HG02981 (cell line): ENCODE results near the gene IL11RA.
A peak's percentile ranks its signal among the peaks of the same experiment; 100 is the strongest.

Source experiments
- ATAC-seq: cut with Tn5 transposase; IDR thresholded peaks from one replicate; pipeline ENCODE4 v1.9.1; 2021; ENCODE audit warnings: mild to moderate bottlenecking, moderate library complexity; ENCODE audit not compliant: unreplicated experiment

Gene IL11RA

DNA sequence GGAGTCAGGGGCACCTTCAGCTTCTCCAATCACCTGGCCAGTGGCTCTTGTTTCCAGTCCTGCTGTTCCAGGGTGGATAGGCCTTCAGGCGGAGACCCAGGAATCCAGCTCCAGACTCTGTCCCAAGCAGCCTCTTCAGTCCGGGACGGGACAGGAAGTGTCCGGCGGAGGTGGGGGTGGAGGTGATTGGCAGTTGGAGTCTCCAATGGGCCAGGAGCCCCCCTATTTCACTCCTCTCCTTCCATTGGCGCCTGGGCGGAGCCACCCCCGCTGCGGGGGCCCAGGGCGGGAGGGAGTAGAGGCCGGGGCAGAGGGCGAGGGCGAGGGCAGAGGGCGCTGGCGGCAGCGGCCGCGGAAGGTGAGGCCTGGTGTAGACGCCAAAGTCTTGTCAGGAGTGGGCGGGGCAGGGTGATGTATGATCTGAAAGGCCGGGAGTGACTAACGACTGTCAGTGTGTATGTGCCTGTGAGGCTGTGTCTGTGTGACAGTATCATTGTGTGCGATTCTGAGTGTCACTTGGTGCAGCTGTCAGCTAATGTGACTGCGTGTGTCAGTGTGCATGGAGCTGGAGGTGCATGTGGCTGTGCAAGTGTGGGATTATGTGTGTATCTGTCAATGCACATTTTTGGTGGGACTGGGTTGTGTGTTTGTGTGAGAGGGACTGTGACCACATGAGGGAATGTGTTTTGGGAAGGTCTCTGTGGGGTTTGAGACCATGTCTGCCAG lies at the start of gene IL11RA:
Gene IL11RA (plus strand): TSS at position 310 of the 726 bp plus-strand sequence. CDS start 3,033 bp downstream, outside the sequence.
- ATAC-seq: no peak

DNA sequence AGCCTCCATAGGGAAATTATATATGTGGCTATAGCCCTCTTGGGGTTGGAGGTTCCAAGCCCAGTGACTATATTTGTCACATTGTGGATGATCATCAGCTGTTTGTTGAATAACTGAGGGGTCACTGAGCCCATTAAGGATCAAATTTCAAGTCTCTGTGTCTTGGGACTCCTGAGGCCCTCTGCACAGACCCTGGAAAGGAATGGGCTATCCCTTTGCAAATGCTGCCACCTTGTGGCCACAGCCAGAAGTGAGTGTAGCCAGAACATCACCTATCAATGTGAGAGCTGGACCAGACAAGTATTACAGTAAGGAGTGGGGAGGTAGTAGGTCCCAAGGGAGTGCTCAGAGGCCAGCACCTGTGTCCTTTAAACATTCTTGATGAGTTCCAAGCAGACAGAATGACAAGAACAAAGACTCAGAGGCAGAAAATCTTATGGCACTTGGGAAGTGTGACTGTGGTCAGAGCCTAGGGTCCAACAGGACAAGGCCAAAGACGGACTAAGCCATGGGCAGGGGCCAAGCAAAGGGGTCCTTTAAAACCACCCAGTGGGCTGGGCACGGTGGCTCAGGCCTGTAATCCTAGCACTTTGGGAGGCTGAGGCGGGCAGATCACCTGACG lies 48.3 kb upstream of the IL11RA start:
- peak; percentile 63 for ATAC-seq

DNA sequence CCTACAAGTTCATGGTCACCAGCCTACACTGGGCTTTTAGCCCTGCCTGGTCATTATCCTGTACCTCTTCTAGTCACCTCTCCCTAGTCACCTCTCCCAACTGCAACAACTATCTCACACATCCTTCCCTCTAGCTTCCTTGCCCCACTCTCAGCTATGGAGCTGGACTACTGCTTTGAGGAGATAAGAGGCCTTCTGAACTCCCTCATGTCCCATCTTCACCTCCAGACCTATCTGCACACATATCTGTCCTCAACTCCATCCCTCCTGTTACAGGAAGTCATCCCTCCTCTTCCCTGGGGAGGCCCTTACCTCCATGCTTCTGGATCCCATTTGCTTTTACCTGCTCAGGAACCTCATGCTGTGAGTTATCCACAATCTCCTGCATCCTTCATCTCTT lies 45.8 kb upstream of the IL11RA start:
- ATAC-seq: no peak

DNA sequence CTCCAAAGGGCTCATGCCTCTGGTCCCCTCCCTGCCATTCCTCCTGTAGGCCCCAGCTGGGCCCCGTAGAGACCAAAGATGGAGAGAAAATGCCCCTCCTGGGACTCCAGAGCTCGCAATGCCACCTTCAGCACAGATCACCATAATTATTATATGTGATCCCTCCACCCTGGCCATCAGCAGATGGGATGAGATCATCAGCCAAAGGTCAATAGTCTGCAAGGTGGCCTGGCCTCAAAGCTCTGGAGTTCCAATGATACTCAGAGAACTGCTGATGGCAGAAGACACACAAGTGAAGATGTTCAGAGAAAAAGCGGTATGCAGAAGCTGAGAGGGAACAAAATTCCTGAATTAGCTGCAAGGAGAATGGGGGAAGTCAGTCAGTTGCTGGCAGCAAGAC lies 45.1 kb upstream of the IL11RA start:
- ATAC-seq: no peak

DNA sequence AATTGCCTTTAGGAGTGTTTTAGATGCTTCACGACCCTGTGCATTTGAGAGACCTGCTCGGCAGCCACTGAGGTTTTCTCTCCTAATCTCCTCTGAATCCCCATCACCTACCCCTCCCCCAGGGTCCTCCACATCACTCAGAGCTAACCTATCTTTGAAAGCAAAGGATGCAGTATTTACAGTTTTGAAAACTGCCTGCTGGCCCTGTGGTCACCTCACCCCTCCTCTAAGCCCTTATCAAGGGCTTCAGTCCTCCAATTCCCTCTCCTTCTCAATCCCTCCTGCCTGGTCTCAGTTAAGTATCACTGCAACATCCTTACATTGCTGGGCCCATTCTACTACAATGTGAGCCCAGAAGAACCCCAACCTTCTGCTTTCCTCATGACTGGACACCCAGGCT lies 44.7 kb upstream of the IL11RA start:
- no peak for ATAC-seq

DNA sequence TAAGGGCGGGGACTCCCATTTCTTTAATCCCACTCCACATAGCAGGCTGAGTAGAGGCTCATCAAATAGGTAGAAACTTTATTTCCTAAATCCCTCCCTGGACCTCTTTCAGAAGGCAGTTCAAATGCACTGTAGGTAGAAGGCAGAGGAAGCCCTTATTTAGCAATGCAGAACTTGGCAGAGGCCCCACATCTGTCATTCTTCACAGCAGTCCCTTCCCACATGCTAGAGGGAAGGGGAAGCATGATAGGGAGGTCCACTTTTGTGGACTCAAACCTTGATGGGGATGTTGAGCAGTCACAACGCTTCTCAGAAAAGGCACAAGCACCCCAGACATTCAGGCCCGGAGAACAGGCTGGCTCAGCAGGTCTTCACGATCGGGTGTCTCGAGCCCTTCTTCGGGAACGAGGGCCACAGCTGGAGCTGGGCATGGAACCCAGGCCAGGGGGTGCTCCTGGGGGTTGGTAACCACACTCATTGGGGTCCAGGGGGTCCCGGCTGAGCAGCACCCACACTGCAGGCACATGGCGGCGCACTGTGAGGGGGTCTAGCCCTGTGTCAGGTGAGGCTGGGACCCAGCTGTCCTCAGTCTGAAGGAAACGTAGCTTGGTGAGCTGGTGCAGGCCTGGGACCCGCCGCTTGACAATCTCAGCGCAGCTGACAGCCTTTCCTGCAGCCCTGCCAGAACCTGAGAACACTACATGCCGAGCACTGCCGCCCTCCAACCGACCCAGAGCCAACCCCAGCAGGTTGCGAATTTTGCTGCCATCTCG lies 41.4 kb upstream of the IL11RA start:
- no peak for ATAC-seq

DNA sequence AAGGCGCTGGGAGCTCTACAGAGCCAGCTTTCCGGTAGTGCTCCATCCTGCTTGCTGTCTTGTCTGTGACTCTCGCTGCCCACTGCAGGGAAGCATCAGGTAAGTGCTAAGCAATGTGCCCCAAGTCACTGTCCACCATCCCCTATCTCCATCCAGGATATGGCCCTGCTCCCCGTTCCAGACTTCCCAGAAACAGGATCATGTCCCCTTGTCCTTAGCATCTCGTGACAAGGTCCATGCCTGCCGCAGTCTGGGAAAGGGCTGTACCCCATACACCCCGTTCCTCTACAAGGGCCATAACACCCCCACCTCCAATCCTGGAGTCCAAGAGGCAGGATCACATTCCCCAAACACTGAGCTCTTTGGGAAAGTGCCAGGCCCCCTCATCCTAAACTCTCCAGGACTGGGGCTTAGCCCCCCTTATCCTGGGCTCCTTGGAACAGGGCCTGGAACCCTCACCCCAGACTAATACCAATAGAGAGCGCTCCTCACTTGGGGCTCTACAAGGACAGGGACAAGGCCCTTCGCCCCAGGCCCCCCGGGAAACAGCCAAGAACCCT lies 40.7 kb upstream of the IL11RA start:
- ATAC-seq: no peak

DNA sequence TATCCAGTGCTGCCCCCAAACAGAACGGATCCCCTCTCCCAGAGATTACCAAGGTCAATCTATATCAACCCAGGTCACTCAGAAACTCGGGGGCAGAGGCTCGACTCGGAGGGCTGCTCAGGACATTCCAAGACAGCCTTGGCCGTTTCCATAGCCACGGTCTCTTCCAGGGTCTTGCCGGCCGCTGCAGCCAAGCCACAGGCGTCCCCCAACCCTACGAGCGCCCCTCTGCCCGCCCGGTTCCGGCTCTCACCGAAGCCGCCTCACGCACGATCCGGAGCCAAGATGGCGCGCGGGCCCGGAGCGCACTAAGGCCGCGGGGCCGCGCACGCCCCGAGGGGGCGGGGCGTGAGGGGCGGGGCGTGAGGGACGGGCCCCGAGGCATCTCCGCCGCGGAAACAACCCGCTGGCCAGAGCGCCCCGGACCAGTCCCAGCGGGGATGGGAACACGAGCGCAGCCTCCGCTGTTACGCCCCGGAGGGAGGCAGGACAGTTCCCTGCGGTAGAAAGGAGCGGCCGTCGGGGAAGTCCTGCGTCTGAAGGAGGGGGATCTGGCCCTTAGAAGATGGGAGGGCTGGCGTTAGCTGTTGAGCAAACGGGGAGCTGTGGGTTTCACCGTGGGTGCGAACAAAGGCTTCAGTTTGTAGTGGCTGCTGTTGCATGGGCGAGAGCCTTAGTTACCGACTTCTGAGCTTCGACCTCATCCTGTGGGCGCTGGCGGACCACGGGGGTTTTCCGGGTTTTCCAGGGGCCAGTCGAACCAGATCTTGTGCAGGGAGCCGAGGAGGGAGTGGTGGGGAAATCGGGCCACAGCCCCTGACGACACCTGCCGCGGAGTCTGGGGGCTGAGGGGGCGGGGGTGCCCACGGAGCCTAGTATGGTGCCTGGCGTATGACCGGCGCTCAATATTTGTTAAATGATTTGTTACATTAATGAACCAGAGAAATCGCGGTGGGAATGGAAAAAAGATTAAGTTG lies 39.9 kb upstream of the IL11RA start, which contains the start of gene RPP25L:
Gene RPP25L (minus strand): TSS at position 287 of the 977 bp plus-strand sequence. CDS start 801 bp downstream, outside the sequence.
- ATAC-seq: peak; percentile 83

DNA sequence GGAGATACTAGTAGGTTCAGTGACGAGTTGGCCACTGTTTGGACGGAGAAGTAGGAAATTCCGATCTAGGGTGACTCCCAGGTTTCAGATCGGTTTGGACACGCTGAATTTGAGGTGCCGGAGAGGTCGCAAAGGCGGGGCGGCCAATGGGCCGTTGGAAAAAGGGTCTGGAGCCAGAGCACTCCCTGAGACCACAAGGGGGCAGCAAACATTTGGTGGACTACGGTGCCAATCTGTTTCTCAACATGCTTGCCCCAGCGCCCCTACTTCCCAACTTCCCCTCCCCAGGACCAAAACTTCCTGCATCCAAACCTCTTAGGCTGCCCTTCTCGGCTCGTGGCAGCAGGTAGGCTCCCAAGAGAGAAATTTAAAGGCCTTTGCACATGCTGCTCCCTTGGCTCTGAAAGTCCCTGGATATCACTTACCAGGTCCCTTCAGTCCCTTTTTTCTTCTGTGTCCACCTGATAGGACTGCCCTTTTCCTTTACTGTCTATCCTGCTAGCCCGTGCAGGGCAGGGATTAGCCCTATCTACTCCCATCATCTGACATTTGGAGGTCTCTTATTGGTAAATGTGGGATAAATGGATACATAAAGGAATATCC lies 39.1 kb upstream of the IL11RA start:
- ATAC-seq: no peak

DNA sequence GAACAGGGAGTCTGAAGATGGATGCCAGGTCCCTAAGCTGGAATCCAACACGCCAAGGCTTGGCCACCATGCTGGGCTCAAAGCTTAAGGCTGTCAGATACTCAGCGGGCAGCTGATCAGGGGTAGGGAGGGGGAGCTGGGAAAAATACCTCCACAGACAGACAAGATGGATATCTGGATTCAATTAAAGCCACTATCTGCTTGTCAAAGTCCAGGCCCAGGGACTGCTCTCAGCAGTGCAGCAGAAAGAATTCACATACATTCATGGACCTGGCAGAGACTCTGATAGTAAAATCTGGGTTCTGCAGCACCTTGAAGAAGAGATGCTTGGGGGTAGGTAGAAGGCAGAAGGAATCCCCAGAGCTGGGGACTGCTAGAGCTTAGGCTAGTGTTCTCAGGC lies 36.9 kb upstream of the IL11RA start:
- no peak for ATAC-seq

DNA sequence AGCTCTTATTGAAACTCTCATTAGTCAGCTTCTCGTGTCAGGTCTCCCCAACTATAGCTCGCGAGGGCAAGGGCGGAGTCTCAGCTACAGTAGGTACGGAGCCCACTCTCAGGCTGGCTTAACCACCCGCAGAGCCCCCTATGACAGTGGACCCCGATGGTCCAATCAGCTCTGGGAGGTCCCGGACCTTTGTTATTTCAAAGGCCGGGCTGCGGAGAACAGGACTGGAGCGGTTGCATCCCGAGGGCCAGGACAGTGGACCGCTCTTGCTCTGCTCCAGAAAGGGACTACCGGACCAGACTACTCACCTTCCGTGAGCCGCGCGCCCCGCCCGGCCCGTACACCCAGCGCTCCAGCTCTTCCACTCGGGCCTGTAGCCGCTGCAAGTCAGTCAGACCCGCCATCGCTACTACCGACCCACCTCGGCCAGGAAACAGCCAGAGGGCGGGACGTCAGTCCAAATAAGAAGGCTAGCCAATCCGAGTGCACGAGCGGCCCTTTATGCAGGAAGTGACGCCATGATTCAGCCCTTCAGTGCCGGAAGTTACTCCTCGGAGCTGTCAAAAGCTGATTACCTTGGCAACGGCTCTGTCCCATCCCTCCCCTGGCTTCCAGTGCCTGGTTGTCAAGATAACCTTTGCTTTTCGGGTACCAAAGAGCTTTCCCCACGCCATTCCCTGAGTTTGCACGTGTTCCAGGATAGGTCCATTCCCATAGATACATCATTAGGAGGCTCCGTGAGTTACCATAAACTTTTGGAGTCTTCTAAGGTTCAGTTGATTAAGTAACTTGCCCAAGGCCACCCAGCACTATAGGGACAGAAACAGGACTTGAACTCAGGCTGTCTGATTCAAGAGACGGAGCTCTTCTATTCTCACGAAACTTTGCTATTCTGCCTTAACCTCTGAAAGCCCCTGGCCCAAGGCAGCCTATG lies 31.7 kb upstream of the IL11RA start, which contains the start of gene DCTN3:
Gene DCTN3 (minus strand): TSS at position 435 of the 934 bp plus-strand sequence. CDS start 31 bp downstream, at position 404.
- ATAC-seq: peak; percentile 98

DNA sequence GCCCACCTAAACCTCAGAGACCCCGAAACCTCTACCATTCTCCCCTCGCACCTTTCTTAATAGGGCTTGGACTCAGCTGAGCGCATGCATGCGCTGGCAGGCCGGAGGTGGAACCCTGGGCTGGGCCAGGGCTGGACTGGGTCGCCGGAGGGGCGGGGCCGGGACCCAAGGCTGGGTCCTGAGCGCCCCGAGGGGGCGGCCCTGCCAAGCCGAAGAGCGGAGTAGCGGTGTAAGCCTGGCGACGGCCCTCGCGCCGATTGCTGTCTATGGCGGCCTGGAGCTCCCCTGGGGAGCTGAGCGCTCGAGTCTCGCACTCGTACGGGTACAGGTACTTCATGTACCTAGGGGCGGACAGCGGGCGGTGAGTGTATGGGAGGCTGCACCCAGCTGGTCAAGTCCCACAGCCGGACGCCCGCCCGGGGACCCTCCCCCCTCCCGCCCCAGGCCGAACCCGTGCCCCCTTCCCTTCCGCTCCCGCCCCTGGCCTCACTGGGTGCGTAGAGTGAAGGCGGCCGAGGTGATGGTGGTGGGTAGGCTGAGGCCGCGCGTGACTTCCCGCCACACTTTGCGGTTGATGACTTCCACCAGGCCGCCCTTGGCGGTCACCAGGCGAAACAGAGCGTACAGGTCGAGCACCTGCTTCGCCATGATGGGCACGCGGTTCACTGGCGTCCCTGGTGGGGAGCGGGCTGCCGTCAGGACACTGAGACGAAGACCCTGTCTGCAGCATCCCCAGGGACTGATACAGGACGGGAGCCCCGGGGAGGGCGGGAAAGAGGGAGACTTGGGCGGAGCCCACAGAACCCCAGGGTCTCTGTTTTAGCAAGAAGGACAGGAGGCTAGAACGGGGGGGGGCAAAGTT lies 28.4 kb upstream of the IL11RA start:
- ATAC-seq: no peak

DNA sequence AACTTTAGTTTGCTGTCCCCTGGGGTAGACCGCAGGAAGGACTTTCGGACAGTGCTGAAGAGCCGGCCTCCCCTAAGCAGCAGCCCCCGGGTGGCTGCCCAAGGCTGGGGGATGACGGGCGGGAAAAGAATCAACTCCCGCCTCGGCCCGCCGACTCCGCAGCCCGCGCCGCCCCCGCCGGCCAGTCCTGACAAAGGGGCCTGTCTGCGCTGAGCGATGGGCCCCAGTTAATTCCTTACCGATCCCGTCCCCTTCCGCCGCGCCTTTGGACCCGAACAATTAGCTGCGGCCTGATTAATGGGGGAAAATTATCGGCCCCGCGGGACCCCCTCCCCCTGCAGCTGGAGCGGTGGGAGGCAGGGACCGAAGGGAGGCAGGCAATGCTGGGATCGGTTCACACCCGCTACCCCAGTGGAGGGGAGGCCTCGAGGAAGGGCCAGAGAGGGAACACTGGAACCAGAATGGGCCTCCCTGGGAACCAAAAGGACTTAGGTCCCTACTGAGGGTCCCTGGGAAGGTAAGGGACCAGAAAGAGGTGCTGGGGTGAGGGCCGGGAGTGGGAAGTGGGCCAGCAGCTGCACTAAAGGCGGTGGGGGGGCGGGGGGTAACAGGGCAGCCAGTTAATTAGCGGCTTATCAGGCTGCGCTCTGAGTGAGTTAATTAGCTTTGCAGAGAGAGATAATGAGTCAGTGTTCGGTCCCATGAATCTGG lies 27.4 kb upstream of the IL11RA start:
- ATAC-seq: no peak

DNA sequence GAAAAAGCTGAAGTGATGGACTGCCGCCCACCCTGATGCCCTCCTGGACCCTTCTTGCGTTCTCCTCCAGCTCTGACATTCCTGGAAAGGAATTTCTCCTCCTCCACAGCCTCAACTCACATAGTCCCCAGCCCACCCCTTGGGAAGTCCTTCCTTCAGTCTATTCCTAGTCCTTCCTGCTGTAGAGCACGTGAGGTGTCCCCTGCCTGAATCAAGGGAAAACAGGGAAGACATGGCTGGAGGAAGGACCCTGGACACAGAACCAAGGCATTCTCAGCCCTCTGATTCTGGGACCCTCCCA lies 26.8 kb upstream of the IL11RA start:
- ATAC-seq: no peak

DNA sequence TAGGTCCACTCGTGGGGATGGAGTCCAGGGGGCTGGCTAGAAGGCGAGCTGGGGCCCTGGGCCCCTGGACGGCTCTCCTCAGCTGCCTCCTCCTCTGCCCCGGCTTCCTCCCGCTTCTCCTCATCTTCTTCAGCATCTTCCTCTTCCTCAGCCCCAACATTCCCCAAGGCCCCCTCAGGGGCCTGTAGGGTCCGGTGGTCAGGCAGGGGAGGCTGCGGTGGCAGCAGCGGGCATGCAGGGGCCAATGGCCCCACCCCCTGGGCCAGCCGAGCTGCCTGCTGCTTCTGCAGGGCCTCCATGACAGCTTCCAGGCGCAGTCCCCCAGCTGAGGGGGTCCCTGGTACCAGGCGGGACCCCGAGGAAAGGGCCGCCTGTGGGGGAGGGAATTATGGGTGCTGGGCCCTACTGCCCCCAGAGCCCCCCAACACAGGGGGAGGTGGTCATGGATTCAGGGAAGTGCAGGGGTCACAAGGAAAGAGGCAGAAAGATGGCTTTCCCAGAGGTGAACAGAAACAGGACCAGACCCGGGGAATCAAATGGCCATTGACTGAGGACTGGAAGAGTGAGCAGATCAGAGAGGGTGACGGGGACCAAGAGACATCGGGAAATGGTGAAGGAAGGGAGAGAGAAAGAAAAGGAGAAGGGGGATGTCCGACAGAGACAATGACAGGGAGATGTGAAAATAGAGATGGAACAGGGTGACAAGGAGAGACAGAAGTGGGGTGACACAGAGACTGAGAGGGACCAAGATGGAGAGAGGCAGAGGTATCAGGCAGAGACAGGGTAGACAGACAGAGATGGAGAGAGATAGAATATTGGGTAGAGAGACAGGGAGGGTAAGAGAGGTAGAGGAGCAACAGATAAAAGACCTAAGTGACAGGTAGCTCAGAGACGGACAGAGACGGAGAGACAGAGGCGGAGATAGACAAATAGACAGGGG lies 24.0 kb upstream of the IL11RA start:
- ATAC-seq: no peak
